KMS-11 (cell line): ENCODE measurements around the gene CLDN16.

Experiments used
- H2AFZ ChIP-seq: fragments of 200-600 bp; sonication (generic); 2 replicates; pipeline ENCODE4 v1.6.1; 2016; ENCODE audit warnings: antibody characterized with exemption, mixed run types, low read depth
- H3K27ac ChIP-seq: fragments of 200-600 bp; sonication (generic); 2 replicates; pipeline ENCODE4 v1.6.1; 2016; ENCODE audit warnings: mild to moderate bottlenecking, mixed run types
- H3K27me3 ChIP-seq: fragments of 200-600 bp; sonication (generic); 2 replicates; pipeline ENCODE4 v1.6.1; 2017; ENCODE audit warnings: mild to moderate bottlenecking, low read depth, mixed run types, moderate library complexity; ENCODE audit not compliant: insufficient read depth
- H3K36me3 ChIP-seq: fragments of 200-600 bp; sonication (generic); 2 replicates; pipeline ENCODE4 v1.6.1; 2017; ENCODE audit warnings: mild to moderate bottlenecking, mixed run types; ENCODE audit not compliant: insufficient read depth
- H3K4me1 ChIP-seq: fragments of 200-600 bp; sonication (generic); 2 replicates; pipeline ENCODE4 v1.6.1; 2016; ENCODE audit warnings: mild to moderate bottlenecking, low read depth, mixed run types; ENCODE audit not compliant: poor library complexity, severe bottlenecking
- H3K4me2 ChIP-seq: fragments of 200-600 bp; sonication (generic); 2 replicates; pipeline ENCODE4 v1.7.0; 2016; ENCODE audit warnings: mild to moderate bottlenecking, mixed run types
- H3K4me3 ChIP-seq: fragments of 200-600 bp; sonication (generic); IDR thresholded peaks from 2 replicates; pipeline ENCODE4 v1.6.1; 2017; ENCODE audit warnings: low read depth, low read length, mixed read lengths; ENCODE audit not compliant: insufficient read depth
- H3K79me2 ChIP-seq: fragments of 200-600 bp; sonication (generic); 2 replicates; pipeline ENCODE4 v1.6.1; 2016; ENCODE audit warnings: low read depth, mixed run types; ENCODE audit not compliant: insufficient read depth
- H3K9ac ChIP-seq: fragments of 200-600 bp; sonication (generic); 2 replicates; pipeline ENCODE4 v1.6.1; 2016; ENCODE audit warnings: mild to moderate bottlenecking, mixed run types
- H4K20me1 ChIP-seq: fragments of 200-600 bp; sonication (generic); 2 replicates; pipeline ENCODE4 v1.6.1; 2016; ENCODE audit warnings: mild to moderate bottlenecking, mixed run types; ENCODE audit not compliant: insufficient read depth
- TF ChIP-seq, protein P1 (sequence below): fragments of 200-600 bp; sonication (generic); conservative IDR thresholded peaks from 2 replicates; pipeline ENCODE4 v1.6.1; 2017; ENCODE audit warnings: low read depth, mild to moderate bottlenecking, antibody characterized with exemption, low read length, moderate library complexity, mixed read lengths

Gene CLDN16

DNA sequence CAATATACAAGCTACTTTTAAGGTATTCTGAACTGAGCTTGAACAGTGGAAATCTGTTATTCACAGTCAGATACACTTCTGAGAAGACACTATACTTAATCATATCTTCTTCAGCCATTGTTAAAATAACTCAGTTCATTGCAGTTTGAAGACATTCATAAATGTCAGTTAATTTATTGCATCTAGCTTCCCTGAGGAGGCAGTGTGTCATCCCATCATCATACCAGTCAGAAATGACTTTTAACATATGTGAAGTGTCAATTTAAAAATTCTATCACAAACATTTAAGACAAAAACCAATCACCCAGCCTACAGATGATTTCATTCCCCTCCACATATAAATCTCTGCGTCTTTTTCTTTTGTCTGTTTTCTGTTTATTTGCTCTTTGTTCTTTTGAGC is 54.3 kb downstream of the CLDN16 start:
- Histone ChIP-seq H3K27me3 (no peaks in the 10 kb centered on the region), H3K4me2 (no peak overlapping the region), H3K4me3 (no peak overlapping the region), H3K79me2 (no peaks in the 10 kb centered on the region), H3K36me3 (no peaks in the 10 kb centered on the region), H3K27ac (no peak overlapping the region), H2AFZ (no peak overlapping the region), H3K9ac (no peak overlapping the region), H3K4me1 (no peaks in the 10 kb centered on the region), H4K20me1 (no peaks in the 10 kb centered on the region)
- TF ChIP-seq, protein P1, sequence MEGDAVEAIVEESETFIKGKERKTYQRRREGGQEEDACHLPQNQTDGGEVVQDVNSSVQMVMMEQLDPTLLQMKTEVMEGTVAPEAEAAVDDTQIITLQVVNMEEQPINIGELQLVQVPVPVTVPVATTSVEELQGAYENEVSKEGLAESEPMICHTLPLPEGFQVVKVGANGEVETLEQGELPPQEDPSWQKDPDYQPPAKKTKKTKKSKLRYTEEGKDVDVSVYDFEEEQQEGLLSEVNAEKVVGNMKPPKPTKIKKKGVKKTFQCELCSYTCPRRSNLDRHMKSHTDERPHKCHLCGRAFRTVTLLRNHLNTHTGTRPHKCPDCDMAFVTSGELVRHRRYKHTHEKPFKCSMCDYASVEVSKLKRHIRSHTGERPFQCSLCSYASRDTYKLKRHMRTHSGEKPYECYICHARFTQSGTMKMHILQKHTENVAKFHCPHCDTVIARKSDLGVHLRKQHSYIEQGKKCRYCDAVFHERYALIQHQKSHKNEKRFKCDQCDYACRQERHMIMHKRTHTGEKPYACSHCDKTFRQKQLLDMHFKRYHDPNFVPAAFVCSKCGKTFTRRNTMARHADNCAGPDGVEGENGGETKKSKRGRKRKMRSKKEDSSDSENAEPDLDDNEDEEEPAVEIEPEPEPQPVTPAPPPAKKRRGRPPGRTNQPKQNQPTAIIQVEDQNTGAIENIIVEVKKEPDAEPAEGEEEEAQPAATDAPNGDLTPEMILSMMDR: no peak

DNA sequence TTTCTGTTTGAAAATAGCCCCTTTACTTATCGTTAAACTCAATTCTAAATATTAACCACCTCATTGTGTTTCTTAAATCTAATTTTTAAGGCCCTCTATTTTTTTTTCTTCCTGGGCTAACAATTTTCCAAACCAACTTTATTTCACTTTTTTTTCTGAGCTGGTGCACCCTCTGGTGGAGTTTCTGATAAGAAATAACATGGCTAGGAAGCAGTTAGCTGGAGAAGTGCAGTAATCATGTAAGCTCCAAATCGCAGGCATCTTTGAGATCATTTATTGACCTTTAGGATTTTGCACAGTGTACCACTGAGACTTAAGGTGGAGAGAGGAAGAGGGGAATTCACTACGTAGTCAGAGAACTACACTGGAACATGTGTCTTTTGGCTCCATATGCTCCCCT is 55.3 kb downstream of the CLDN16 start:
- no peak overlapping the region for H3K9ac ChIP-seq
- no peak overlapping the region for H3K4me3 ChIP-seq
- no peak overlapping the region for H3K4me2 ChIP-seq
- no peaks in the 10 kb centered on the region for H4K20me1 ChIP-seq
- no peaks in the 10 kb centered on the region for H3K27me3 ChIP-seq
- H3K79me2 ChIP-seq: no peaks in the 10 kb centered on the region
- H3K36me3 ChIP-seq: no peaks in the 10 kb centered on the region
- no peak overlapping the region for H2AFZ ChIP-seq
- TF ChIP-seq, protein P1: no peak
- H3K4me1 ChIP-seq: no peaks in the 10 kb centered on the region
- no peak overlapping the region for H3K27ac ChIP-seq

DNA sequence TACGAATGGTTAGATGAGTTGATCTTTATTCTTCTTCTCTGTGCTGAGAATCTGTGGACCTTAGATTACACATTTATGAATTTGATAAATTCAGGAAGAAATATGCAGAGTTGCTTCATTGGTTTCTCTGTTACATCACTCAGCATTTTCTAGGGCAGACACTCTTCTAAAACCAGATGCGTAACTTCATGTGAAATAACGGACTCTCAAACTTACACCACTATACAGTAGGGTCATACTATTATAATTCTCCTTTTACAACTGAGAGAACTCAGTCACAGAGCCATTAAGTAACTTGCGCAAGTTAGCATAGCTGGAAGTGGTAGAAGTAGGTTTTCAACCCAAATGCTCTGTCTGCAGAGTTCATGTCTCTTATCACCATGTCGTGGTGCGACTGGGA is 56.0 kb downstream of the CLDN16 start:
- Histone ChIP-seq H4K20me1 (no peaks in the 10 kb centered on the region), H3K9ac (no peak overlapping the region), H3K79me2 (no peaks in the 10 kb centered on the region), H3K27ac (no peak overlapping the region), H3K36me3 (no peaks in the 10 kb centered on the region), H3K4me2 (no peak overlapping the region), H2AFZ (no peak overlapping the region), H3K4me3 (no peak overlapping the region), H3K4me1 (no peaks in the 10 kb centered on the region), H3K27me3 (no peaks in the 10 kb centered on the region)
- TF ChIP-seq, protein P1: no peak

DNA sequence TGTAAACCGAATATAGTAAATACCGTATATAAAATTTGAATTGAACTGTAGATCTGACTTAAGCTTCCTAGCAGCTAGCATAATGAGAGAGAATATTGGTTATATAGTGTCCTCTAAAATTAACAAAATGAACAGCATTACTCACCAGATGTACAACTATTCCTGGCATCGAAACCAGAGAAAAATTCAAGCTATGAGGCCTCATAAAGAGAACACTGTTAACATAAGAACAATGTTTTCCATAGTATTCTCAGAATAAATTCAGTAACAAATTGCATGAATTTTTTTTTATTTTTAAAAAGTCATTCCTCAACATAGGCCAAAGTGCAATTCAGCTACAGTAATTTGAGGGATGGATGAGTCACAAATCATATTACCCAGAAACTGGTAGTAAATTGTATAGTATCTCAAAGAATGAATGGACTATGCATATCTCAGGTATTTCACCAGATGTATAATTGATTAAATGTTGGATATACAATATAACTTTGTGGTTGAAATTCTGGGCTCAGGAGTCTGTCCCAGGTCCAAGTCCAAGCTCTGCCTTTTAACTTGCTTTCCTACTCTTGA is 56.7 kb downstream of the CLDN16 start:
- no peak overlapping the region for H3K4me3 ChIP-seq
- no peaks in the 10 kb centered on the region for H4K20me1 ChIP-seq
- H2AFZ ChIP-seq: no peak overlapping the region
- no peak overlapping the region for H3K4me2 ChIP-seq
- H3K79me2 ChIP-seq: no peaks in the 10 kb centered on the region
- no peaks in the 10 kb centered on the region for H3K27me3 ChIP-seq
- no peak overlapping the region for H3K9ac ChIP-seq
- H3K27ac ChIP-seq: no peak overlapping the region
- TF ChIP-seq, protein P1: no peak
- H3K36me3 ChIP-seq: no peaks in the 10 kb centered on the region
- H3K4me1 ChIP-seq: no peaks in the 10 kb centered on the region
